GM18873 (cell line): ENCODE measurements around the gene PITPNM1.

Experiments used
- ATAC-seq: cut with Tn5 transposase; IDR thresholded peaks from one replicate; pipeline ENCODE4 v1.9.1; 2021; ENCODE audit warnings: mild to moderate bottlenecking, moderate library complexity, moderate number of reproducible peaks; ENCODE audit not compliant: unreplicated experiment, low FRiP score

Gene PITPNM1

GRCh38 chr11:67504005-67504949, 886 bp downstream of the PITPNM1 start:
- no peak for ATAC-seq

DNA sequence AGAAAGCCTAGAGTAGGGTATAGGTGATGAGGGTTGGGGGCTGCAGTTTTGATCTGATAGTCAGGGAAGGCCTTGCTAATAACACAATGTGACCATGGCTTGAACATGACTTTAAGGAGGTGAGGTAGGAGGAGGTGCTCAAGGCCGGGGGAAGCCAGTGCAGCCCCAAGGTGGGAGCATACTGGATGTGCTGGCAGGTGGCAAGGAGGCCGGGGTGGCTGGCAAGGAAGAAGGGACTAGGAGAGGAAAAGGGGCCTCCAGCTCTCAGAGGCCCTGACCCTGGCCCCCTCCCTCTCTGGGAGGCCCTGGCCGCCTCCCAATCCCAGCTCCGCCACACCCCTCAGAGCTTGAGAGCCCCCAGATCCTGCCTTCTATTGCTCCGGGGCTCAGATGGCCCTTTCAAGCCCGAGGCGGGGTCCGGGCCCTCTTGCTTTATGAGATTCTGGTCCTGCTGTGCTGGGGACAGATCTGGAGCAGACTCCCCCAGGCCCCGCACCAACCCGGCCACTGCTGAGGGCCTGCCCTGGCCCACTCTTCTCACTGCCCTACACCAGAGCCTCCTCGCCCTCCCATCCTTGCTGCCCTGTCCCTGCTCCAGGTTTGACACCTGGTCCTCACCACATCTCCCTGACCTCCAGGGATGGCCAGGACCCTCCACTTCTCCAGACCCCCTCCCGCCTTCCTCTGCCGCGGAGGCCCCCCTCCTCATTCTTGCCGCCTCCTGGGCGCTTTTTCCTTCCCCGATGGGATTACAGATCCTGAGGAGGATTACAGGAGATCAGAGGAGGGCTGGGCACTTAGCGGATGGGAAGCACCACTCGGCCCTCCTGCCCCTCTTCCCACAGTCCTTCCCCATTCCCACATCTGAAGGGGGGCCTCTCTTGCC, 1.8 kb downstream of the PITPNM1 start:
- ATAC-seq, result no peak

DNA sequence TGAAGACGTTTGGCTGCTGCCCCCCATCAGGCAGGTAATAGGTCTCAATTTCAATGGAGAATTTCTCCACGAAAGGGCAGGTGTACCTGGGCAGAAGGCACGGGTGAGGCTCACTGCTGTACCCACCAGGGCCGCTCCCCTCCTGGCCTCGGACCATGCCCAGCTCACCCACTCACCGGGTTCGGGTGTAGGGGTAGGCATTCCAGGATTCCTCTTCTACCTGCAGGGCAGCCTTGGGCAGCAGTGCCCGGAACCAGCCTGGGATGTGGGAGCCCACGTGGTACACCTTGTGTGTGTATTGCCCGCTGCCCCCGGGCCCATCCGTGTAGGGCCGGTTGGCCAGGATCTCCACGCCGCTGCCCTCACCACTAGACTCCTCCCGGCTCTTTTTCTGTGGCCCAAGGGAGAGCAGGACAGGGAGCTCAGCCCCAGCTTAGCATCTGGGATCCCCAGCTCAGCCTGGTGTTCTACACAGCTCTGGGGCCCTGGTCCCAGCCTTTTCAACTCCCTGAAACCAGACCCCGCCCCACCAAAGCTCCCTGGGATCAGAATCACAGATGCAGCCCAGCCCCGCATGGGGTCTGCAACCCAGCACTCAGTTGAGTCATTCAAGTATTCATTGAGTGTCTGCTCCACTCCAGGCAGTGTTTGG, 2.7 kb downstream of the PITPNM1 start:
- ATAC-seq, result no peak

- ATAC-seq, result no peak
Measured at GRCh38 chr11:67501854-67502253, 3.3 kb downstream of the PITPNM1 start.

DNA sequence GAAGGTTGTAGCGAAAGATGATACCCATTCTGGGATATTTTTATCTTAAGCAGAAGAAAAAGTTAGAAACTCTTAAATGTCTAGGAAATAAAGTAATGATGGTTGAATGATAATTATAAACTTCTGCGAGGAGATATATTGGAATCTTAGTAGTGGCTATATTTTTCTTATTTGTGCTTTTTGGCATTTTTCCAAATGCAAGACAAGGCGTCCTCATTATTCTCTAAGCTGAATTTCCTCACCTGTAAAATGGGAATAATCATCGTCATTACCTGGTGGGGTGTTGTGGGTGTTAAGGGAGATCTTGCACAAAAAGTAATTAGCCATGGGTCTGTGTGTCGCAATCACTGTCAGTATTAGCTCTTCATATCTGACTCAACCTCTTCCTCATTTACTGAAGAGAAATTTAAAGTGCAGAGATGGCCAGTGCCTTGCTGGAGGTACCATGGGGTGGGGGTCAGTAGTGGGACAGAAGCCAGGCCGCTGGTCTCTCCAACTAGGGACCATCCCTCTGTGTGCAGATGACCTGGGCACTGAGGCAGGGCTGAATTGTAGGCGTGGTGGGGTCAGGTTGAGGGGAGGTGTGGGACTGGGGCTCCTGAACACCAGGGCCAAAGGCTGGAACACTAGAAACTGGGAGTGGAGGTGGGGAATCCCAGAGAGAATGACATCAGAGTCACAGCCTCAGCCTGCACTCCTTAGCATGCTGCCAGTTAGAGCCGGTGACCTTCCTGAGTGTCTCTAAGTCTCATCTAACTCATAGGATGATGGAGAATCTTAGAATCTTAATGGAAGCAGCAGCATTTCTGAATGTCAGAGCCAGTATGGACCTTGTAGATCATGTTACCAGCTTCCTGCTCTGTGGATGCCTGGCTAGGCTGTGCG, 4.1 kb downstream of the PITPNM1 start:
- ATAC-seq, result no peak

DNA sequence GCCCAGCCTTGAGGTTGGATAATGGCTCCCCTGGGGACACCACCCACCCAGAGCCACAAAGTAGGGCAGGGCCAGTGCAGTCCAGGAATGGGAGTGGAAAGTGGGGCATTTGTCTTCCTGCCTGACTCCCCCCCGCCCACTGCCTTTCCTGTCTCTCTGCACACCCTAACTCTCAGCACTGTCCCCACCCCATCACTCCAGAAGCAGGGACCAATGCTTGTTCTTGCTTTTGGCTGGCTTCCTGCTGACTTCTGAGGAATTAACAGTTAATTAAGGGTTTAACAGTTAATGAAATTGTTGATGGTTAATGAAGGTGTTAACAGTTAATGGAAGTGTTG, 4.7 kb downstream of the PITPNM1 start:
- ATAC-seq, result no peak

DNA sequence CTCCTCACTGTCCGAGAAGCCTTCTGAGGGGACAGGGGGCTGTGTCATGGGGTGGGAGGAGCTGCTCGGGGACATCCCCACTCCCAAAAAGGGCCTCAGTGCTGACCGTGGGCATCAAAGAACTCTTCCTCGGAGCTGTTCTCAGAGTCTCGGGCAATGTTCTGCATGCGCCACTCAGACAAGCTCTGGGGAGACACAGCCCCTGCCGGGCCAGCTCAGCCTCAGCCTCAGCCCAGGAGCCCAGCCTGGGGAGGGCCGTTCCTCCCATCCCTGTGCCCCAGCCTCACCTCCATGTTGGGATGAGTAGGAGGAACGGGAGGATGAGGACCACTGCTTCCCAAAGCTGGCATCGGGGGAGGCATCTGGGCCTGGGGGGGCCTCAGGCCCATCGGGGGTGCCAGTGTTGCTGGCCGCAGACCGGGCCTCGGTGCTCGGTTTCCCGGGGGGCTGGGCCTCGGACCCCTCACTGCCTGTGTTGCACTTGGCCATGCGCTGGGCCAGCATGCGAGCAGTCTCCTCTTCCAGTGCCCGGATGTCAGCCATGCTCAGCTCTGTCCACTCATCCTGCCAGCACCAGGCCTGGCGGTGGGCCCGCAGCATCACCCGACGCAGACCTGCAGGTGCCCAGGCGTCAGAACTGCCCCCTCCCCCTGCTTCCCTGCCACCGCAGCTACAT, 5.2 kb downstream of the PITPNM1 start:
- ATAC-seq, result no peak

GRCh38 chr11:67498544-67498972, 6.6 kb downstream of the PITPNM1 start:
- ATAC-seq, result no peak

DNA sequence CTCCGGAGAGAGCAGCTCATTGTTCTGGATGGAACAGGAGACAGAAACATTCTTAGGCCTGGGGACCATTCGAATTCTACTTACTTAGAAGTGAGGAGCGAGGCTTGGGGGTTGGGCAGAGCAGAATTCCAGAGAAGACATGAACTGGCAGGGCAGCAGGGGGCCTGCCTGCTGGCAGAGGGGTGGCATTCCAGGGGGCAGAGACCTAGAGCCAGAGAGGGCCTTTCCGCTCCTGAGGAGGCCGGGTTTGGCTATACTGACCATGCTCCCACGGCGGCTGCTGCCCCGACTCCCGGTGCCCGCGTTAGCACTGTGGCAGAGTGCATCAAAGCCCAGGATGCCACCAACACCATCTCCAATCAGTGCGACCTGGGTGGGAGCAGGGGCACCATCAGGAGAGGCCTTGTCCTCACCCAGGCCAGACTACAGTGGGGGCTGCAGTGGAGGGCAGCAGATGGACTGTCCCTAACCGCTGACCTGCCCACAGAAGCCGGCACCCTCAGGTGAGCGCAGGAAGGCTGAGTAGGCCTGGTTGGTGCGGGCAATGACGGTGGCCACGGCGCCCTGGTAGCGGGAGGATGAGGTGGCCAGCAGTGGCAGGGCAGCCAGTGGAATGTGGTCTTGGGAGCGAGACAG, 7.4 kb downstream of the PITPNM1 start:
- no peak for ATAC-seq

DNA sequence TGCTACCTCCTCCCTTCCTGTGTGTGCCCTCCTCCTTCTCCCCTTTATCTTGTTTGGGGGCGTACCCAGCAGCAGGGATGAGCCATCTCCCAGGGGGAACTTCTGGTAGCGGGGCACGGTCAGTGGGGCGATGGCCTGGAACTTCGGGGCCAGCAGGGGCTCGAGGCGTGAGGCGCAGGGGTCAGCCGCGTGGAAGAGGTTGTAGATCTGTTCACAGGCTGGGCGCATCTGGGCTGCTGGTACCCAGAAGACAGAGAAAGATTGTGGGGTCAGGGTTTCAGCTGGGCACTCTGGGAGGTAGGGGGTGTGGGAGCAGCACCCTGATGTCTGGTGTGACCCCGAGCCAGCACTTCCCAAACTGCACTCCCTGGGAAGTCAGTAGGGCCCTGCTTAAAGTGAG, 9.1 kb downstream of the PITPNM1 start:
- ATAC-seq, result no peak

- ATAC-seq, result no peak
Measured at GRCh38 chr11:67495234-67496005, 9.7 kb downstream of the PITPNM1 start.

DNA sequence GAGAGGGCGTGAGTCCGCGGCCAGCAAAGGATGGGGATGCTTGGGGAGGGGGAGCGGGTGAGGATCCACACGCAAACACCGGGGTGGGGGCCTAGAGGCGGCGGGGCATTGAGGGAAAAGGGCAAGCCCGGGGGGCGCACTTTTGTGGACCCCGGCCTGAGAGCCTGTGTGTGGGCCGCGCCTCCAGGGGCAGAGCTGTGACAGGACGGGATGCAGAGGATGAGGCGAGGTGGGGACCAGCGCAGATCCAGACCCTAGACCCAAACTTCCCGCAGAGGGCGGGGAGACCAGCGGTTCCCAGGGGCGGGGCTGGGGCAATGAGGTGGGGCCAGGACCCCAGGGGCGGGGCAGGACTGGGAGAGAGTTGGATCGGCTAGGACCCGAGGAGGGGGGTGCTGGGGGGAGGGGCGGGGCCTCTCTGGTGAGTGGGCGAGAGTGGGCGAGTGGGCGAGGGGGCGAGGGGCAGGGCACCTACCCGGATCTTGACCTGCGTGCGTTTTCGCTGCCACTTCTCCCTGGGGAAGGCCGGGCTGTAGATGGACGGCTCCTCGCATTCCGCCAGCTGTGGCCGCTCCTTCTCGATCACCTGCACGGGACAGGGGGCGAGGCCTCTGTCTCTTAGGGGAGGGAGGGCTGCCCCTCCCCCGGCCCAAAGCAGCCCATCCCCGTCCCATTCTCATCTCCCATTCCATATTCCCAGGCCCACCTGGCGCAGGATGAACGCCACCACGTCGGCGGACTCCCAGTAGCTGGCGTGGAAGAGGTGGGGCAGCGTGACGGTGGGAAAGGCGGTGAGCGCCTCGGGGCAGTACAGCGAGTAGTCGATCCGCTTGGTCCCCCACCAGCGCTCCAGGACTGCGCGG, 10.6 kb downstream of the PITPNM1 start:
- ATAC-seq, result no peak

GRCh38 chr11:67493548-67494370, 11.4 kb downstream of the PITPNM1 start:
- no peak for ATAC-seq

GRCh38 chr11:67492801-67493547, 12.2 kb downstream of the PITPNM1 start:
- ATAC-seq, result no peak

DNA sequence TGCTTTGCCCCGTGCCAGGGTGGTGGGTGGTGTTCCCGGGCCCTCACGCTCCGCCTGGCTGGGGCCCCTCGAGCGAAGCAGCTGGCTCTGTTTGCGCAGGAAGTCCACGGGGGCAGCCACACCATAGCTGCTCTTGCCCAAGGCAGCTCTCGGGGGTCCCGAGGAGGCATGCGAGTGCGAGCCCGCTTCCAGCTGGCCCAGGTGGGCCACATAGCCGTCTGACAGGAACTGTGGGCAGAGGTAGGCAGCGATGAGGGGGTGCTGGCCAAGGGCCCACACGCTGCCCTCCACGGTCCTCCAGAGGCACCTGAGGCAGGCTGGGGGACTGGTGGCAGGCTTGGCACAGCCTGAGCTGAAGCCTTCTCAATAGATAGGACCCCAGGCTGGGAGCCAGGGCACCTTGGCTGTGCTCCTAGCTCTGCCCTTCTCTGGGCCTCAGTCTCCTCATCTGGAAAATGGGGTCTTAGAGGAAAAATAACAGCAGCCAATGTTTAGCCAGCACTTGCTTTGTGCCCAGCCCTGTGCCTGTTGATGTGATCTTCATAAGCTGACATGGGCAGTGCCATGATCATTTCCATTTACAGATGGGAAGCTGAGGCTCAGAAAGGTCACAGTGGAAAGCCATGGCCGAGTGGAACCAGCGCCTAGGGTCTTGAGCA, 13.0 kb downstream of the PITPNM1 start:
- no peak for ATAC-seq
